ENCODE measurements around the gene ZDHHC8. TPM values are rescaled to one million over a fixed set of nuclear protein-coding genes. Genes with fewer than 3 reads are reported as not detected.

Gene ZDHHC8
- total RNA-seq, 1 donor, result 12.7 TPM

- no peak overlapping the region for H3K4me3 ChIP-seq (ENCODE audit: low read depth, low read length)
- no peak for DNase-seq (ENCODE audit: low read depth)
- no peak for TF ChIP-seq CTCF (IDR thresholded peaks at IDR 0.05; ENCODE audit: insufficient read depth, low read length)
Observed at GRCh38 chr22:20133930-20134549, 2.4 kb downstream of the ZDHHC8 start.

DNA sequence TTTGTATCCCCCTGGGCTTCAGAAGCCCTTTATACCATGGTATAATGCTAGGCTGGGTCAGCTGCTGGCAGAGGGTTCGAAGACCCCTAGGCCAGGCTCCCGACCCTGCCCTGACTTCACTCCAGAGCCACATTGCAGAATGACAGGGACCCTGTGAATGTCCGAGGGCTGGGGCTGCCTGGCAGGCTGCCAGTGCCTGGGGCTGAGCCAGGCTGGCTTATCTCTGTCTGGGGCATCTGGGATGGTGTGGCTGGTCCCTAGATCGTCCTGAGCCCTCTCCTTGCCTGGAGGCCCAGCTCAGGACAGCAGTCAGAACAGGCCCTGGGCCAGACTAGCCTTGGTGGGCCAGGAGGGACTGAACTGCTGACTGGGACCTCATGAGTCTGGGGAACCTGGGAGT is 3.7 kb downstream of the ZDHHC8 start:
- no peak for TF ChIP-seq CTCF (IDR thresholded peaks at IDR 0.05; ENCODE audit: insufficient read depth, low read length)
- DNase-seq (ENCODE audit: low read depth), result no peak
- no peak overlapping the region for H3K4me3 ChIP-seq (ENCODE audit: low read depth, low read length)

- no peak for DNase-seq (ENCODE audit: low read depth)
- no peak overlapping the region for H3K4me3 ChIP-seq (ENCODE audit: low read depth, low read length)
- no peak for TF ChIP-seq CTCF (IDR thresholded peaks at IDR 0.05; ENCODE audit: insufficient read depth, low read length)
Observed at GRCh38 chr22:20135806-20136602, 4.4 kb downstream of the ZDHHC8 start.

- no peak for DNase-seq (ENCODE audit: low read depth)
- no peak overlapping the region for H3K4me3 ChIP-seq (ENCODE audit: low read depth, low read length)
- TF ChIP-seq CTCF (IDR thresholded peaks at IDR 0.05; ENCODE audit: insufficient read depth, low read length), result no peak
Observed at GRCh38 chr22:20136603-20136873, 4.9 kb downstream of the ZDHHC8 start.

DNA sequence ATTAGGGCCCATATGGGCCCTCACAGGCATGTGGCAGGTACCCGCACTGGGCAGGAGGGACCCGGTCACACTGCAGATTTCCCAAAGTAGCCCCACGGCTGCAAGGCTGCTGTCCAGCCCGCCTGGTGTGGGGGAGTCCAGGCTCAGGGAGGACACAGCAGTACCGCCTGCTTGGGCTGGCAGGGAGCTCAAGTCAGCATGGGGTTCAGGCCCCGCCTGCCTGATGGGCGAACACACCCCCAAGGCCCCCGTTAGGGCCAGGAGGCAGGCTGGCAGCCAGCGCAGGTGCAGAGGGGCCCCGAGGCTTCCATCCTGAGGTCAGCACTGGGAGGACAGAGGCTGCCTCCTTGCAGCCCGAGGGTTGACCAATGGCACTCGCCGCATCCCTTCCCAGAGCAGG is 5.5 kb downstream of the ZDHHC8 start:
- no peak for TF ChIP-seq CTCF (IDR thresholded peaks at IDR 0.05; ENCODE audit: insufficient read depth, low read length)
- H3K4me3 ChIP-seq (ENCODE audit: low read depth, low read length), result no peak overlapping the region

DNA sequence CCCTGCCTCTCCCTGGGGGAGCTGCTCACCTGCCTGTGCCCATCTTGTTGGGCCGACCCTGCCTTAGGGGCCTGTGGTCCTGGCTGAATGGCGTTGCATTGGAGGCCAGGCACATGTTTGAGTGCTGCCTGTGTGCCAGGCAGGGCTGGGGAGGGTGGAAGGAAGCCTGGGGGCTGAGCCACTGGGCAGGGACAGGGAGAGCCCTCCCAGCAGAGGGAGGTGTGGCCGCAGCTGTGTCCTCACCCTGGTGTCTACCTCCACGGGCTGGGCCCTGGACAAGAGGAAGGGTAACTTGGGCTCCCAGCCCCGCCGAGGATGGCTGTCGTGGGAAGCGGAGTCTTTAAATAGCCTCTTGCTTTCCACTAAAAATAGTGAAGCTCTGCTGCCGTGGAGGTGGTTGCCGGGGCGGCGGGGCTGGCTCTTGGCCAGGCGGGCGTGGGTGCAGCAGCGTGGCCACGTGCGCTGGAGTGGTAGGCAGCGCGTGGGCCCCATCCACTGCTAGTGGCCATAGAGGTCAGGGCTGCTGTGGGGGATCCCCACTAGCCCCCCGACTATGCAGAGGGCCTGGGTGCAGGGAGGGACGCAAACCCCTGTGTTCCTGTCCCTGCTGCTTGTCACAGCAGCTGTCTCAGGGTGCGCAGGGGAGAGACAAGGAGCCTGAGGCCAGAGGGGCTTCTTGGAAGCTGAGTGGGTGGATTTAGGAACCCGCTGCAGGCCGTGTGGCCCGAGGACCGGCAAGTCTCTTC is 6.2 kb downstream of the ZDHHC8 start:
- no peak for DNase-seq (ENCODE audit: low read depth)
- TF ChIP-seq CTCF (IDR thresholded peaks at IDR 0.05; ENCODE audit: insufficient read depth, low read length), result no peak
- H3K4me3 ChIP-seq (ENCODE audit: low read depth, low read length), result no peak overlapping the region

More for the DNA sequence above, 5.5 kb downstream of the ZDHHC8 start:
- no peak for DNase-seq (ENCODE audit: low read depth)

Data from fibroblast of the aortic adventitia (primary cell).